Brain pericyte (primary cell): ENCODE measurements around the gene TANK.
"Not testable (repeated sequence)": the region's sequence is repeated elsewhere in the genome, so short reads cannot be mapped to it uniquely, and the experiment has no call there.

Experiments
- DNase-seq: peaks from one replicate; pipeline ENCODE4 v3.0.0-alpha.2; 2012; ENCODE audit warnings: low read depth, low spot score

The TANK gene

GRCh38 chr2:161166538-161167409 lies 6.5 kb downstream of the TANK start:
- no peak for DNase-seq

- no peak for DNase-seq
These were observed 9.1 kb downstream of the TANK start for GRCh38 chr2:161169335-161169734.

- DNase-seq: no peak
These were observed 10.1 kb downstream of the TANK start for GRCh38 chr2:161170377-161170776.

GRCh38 chr2:161170958-161171932 lies 11.0 kb downstream of the TANK start:
- DNase-seq: no peak

- DNase-seq: no peak
These were observed 12.8 kb downstream of the TANK start for GRCh38 chr2:161172901-161173540.

- DNase-seq: no peak
These were observed 13.4 kb downstream of the TANK start for GRCh38 chr2:161173541-161174194.

- DNase-seq: no peak
These were observed 17.7 kb downstream of the TANK start for GRCh38 chr2:161177969-161178368.

GRCh38 chr2:161178756-161179155 lies 18.5 kb downstream of the TANK start:
- no peak for DNase-seq

GRCh38 chr2:161190050-161190449 lies 29.8 kb downstream of the TANK start:
- no peak for DNase-seq

- not testable (repeated sequence) for DNase-seq
These were observed 35.4 kb downstream of the TANK start for GRCh38 chr2:161195602-161196001.

- no peak for DNase-seq
These were observed 39.9 kb downstream of the TANK start for GRCh38 chr2:161199912-161200701.

GRCh38 chr2:161204846-161205245 lies 44.6 kb downstream of the TANK start:
- no peak for DNase-seq

- DNase-seq: no peak
These were observed 46.3 kb downstream of the TANK start for GRCh38 chr2:161206471-161207032.

- peak; percentile 26 for DNase-seq
These were observed 47.7 kb downstream of the TANK start for GRCh38 chr2:161207941-161208340.

GRCh38 chr2:161208527-161209139 lies 48.4 kb downstream of the TANK start:
- peak; percentile 18 for DNase-seq

- no peak for DNase-seq
These were observed 49.7 kb downstream of the TANK start for GRCh38 chr2:161209902-161210301.

GRCh38 chr2:161217597-161218185 lies 57.5 kb downstream of the TANK start:
- DNase-seq: no peak

- no peak for DNase-seq
These were observed 59.0 kb downstream of the TANK start for GRCh38 chr2:161219211-161219610.

GRCh38 chr2:161223139-161223732 lies 63.0 kb downstream of the TANK start:
- DNase-seq: no peak
